Measurements from ENCODE around the gene TENM3.

Gene TENM3

GRCh38 chr4:182765987-182766856 is 523.0 kb downstream of the TENM3 start:
- no peak overlapping the region for H3K4me3 ChIP-seq (ENCODE audit: control insufficient read depth, low read depth, low read length)
- TF ChIP-seq, protein P1, sequence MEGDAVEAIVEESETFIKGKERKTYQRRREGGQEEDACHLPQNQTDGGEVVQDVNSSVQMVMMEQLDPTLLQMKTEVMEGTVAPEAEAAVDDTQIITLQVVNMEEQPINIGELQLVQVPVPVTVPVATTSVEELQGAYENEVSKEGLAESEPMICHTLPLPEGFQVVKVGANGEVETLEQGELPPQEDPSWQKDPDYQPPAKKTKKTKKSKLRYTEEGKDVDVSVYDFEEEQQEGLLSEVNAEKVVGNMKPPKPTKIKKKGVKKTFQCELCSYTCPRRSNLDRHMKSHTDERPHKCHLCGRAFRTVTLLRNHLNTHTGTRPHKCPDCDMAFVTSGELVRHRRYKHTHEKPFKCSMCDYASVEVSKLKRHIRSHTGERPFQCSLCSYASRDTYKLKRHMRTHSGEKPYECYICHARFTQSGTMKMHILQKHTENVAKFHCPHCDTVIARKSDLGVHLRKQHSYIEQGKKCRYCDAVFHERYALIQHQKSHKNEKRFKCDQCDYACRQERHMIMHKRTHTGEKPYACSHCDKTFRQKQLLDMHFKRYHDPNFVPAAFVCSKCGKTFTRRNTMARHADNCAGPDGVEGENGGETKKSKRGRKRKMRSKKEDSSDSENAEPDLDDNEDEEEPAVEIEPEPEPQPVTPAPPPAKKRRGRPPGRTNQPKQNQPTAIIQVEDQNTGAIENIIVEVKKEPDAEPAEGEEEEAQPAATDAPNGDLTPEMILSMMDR (conservative IDR thresholded peaks at IDR 0.05; ENCODE audit: control insufficient read depth, insufficient read depth, low read depth, low read length), result no peak
- no peak for DNase-seq (ENCODE audit: low read depth)

DNA sequence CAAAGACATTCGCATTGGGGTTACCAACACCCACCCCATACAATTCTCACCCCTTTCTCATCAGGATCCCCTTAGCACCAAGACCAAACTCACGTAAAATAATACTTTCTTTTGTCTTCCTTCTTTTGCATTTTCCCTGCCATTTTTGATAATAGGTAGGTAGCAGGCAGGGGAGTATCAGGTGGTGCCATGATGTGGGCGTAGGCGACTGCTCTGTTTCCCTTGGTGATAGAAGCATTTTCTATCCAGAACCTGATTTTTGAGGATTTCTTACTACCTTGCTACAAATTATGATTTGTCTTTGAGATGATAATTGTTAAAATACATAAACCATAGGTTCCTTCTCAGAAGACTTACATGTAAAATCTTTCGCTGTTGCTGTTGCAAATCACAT is 523.7 kb downstream of the TENM3 start:
- no peak for DNase-seq (ENCODE audit: low read depth)
- H3K4me3 ChIP-seq (ENCODE audit: control insufficient read depth, low read depth, low read length), result no peak overlapping the region
- TF ChIP-seq, protein P1 (conservative IDR thresholded peaks at IDR 0.05; ENCODE audit: control insufficient read depth, insufficient read depth, low read depth, low read length), result no peak

DNA sequence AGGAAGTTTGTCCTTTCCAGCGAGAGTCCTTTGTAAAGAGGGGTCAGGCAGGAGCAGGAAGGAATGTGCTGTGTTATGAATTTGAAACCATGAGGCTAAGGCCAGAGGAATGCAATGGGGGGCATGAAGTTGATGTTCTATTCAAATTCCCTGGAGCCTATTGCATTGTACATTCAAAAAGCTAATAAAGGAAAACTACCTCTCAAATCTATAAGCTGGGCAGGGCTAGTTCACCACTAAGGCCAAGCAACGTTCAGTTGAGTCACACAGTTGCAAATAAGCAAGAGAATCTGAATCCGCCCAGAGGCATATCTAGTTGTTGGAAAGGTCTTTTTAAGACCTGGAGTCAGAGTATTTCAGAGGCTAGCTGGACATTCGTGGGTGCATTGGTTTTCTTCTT is 525.6 kb downstream of the TENM3 start:
- H3K4me3 ChIP-seq (ENCODE audit: control insufficient read depth, low read depth, low read length), result no peak overlapping the region
- TF ChIP-seq, protein P1 (conservative IDR thresholded peaks at IDR 0.05; ENCODE audit: control insufficient read depth, insufficient read depth, low read depth, low read length), result no peak
- DNase-seq (ENCODE audit: low read depth), result no peak

DNA sequence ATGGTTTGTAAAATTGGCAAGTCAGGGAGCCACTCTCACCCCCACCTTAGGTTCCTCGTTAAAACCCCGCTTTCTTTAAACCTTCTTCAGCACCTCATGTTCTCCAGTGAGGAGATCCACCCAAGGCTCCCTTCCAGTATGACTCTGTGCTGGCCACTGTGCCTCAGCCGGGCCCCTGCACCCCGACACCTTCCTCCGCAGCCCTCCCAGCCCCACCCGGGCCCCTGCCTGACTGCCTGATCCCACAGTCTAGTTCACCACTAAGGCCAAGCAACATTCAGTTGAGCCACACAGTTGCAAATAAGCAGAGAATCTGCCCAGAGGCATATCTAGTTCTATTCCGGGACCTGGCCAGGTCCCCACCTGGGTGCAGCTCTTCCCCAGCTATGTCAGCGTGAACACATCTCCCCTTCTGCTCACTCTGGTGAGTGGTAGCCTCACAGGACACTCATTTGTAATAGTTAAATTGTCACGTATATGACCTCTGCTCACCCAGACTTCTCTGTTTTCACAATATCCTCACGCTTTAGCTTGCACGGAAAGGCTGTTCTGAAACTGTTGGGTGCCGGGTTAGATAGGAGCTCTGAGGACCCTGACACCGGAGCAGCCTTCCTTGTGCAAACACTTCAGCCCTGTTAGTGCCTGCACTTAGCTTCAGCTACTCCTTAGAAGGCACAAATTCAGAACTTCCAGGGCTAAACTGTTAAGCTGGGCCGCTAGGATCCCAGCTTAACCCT is 527.2 kb downstream of the TENM3 start:
- H3K4me3 ChIP-seq (ENCODE audit: control insufficient read depth, low read depth, low read length), result no peak overlapping the region
- DNase-seq (ENCODE audit: low read depth), result no peak
- TF ChIP-seq, protein P1 (conservative IDR thresholded peaks at IDR 0.05; ENCODE audit: control insufficient read depth, insufficient read depth, low read depth, low read length), result no peak

- no peak overlapping the region for H3K4me3 ChIP-seq (ENCODE audit: control insufficient read depth, low read depth, low read length)
- DNase-seq (ENCODE audit: low read depth), result no peak
- TF ChIP-seq, protein P1 (conservative IDR thresholded peaks at IDR 0.05; ENCODE audit: control insufficient read depth, insufficient read depth, low read depth, low read length), result no peak
Measured at GRCh38 chr4:182770996-182771514, 527.9 kb downstream of the TENM3 start.

DNA sequence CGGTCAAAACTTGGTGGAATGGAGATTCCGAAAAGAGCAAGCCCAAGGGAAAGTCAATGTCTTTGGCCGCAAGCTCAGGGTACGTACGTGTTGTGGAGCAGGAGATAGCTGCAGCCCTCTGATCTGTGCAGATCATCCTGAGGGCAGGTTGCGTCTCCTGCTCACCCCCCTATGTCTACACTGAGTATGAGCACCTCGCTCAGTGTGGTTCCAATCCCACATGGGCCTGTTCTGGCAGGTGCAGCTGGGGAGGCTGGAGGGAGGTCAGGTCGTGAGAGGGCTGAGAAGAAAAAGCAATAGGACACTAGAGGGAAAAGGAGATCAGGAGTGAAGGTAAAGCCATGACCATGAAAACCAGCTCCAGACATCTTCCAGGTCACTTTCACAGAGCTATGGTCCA is 531.9 kb downstream of the TENM3 start:
- TF ChIP-seq, protein P1 (conservative IDR thresholded peaks at IDR 0.05; ENCODE audit: control insufficient read depth, insufficient read depth, low read depth, low read length), result no peak
- H3K4me3 ChIP-seq (ENCODE audit: control insufficient read depth, low read depth, low read length), result no peak overlapping the region
- no peak for DNase-seq (ENCODE audit: low read depth)

Data from fibroblast of mammary gland (primary cell).